ENCODE results near the gene MAP3K14. TPM values are rescaled to one million over a fixed set of nuclear protein-coding genes. Genes with fewer than 3 reads are reported as not detected.

The MAP3K14 gene
- total RNA-seq, 1 experiment from 2014 or later = 3.0 TPM

- POLR2A ChIA-PET (ENCODE audit: low non-redundant PET) = no interaction called here
- Histone ChIP-seq H3K4me1 (ENCODE audit: insufficient read depth, low read length, poor library complexity, severe bottlenecking) (peaks cover 5% of the 10 kb centered on the region), H3K9me3 (ENCODE audit: low read depth, low read length, poor library complexity, severe bottlenecking) (no peaks in the 10 kb centered on the region), H3K27me3 (replicated peaks; ENCODE audit: insufficient read depth, low read depth, low read length, poor library complexity) (no peaks in the 10 kb centered on the region), H3K36me3 (ENCODE audit: insufficient read depth, low read length, poor library complexity, severe bottlenecking) (no peaks in the 10 kb centered on the region), H3K27ac (ENCODE audit: low read depth, low read length, poor library complexity, severe bottlenecking) (no peak overlapping the region), H3K4me3 (ENCODE audit: low read depth, low read length, poor library complexity, severe bottlenecking) (no peak overlapping the region)
- CTCF ChIA-PET = no interaction called here
- TF ChIP-seq, protein P1, sequence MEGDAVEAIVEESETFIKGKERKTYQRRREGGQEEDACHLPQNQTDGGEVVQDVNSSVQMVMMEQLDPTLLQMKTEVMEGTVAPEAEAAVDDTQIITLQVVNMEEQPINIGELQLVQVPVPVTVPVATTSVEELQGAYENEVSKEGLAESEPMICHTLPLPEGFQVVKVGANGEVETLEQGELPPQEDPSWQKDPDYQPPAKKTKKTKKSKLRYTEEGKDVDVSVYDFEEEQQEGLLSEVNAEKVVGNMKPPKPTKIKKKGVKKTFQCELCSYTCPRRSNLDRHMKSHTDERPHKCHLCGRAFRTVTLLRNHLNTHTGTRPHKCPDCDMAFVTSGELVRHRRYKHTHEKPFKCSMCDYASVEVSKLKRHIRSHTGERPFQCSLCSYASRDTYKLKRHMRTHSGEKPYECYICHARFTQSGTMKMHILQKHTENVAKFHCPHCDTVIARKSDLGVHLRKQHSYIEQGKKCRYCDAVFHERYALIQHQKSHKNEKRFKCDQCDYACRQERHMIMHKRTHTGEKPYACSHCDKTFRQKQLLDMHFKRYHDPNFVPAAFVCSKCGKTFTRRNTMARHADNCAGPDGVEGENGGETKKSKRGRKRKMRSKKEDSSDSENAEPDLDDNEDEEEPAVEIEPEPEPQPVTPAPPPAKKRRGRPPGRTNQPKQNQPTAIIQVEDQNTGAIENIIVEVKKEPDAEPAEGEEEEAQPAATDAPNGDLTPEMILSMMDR (conservative IDR thresholded peaks at IDR 0.05; ENCODE audit: low read depth, low read length) = no peak
- TF ChIP-seq EZH2 (IDR thresholded peaks at IDR 0.05; ENCODE audit: borderline replicate concordance, low read depth, low read length, poor library complexity, severe bottlenecking) = no peak
- no TSS peak for BruUV-seq (replicated peaks)
- no peak for DNase-seq (ENCODE audit: low spot score)
- intact Hi-C loops (cut with micrococcal nuclease; ENCODE audit: unreplicated experiment) = no loop called here
Observed at GRCh38 chr17:45227926-45228762, 88.7 kb downstream of the MAP3K14 start.

DNA sequence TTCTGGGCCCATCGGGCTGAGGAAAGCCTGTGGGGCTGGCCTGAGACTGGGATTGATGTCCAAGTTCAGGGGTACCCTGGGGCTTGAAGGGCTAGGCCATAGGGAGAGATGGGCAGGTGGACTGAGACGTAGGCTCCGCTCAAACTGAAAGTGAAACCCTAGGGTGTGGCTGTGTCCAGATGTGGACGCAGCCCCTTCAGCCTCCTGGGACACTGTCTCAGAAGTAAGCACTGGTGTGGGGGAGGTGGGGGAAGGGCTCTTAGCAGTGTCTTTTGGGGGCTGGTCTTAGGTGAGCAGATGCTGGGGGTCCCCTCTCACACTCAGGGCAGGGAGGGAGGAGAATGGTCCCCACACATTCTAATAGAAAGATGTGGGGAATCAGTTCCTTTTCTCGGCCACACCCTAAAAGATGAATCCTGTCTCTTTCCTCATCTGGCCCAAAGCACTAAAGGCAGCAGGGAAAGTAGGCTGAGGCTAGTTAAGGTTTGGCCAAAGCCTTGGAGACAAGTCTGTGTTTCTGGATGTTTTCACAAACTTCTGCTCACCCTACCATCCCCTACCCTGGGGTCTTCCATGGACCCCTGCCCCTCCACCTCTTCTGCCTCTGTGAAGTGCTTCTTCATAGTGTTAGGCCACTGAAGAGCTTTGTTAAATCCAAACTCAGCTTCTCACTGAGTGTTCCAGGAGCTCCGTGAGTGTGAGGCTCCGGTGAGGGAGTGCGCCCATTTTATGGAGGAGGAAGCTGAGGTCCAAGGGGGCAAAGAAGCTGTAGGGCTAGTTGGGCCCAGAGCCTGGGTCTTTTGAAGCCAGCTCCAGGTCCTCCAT is 89.5 kb downstream of the MAP3K14 start:
- Histone ChIP-seq H3K27me3 (replicated peaks; ENCODE audit: insufficient read depth, low read depth, low read length, poor library complexity) (peaks cover 2% of the 10 kb centered on the region), H3K4me1 (ENCODE audit: insufficient read depth, low read length, poor library complexity, severe bottlenecking) (peaks cover 7% of the 10 kb centered on the region), H3K36me3 (ENCODE audit: insufficient read depth, low read length, poor library complexity, severe bottlenecking) (no peaks in the 10 kb centered on the region), H3K27ac (ENCODE audit: low read depth, low read length, poor library complexity, severe bottlenecking) (no peak overlapping the region), H3K9me3 (ENCODE audit: low read depth, low read length, poor library complexity, severe bottlenecking) (no peaks in the 10 kb centered on the region), H3K4me3 (ENCODE audit: low read depth, low read length, poor library complexity, severe bottlenecking) (no peak overlapping the region)
- DNase-seq (ENCODE audit: low spot score) = no peak
- intact Hi-C loops (cut with micrococcal nuclease; ENCODE audit: unreplicated experiment) = no loop called here
- BruUV-seq (replicated peaks) = no TSS peak
- TF ChIP-seq, protein P1 (conservative IDR thresholded peaks at IDR 0.05; ENCODE audit: low read depth, low read length) = no peak
- no peak for TF ChIP-seq EZH2 (IDR thresholded peaks at IDR 0.05; ENCODE audit: borderline replicate concordance, low read depth, low read length, poor library complexity, severe bottlenecking)
- POLR2A ChIA-PET (ENCODE audit: low non-redundant PET) = no interaction called here
- CTCF ChIA-PET = no interaction called here

DNA sequence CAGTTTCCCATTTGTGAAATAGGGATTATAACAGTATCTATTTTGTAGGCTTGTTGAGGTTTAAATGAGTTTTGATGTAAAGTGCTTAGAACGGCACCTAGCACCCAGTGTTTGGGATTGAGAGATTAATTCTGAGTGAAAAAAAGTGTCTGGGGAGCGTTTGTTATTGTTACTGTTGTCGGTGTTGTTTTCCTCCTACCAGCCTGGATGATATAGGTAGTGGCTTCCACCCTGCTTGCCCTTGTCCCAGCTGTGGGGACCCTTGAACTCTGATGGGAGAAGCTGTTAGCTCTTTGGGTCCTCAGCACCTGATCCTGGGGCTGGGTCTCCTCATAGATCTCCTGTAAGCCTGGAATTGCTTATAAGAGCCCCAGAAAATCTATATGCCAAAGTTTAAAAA is 90.2 kb downstream of the MAP3K14 start:
- POLR2A ChIA-PET (ENCODE audit: low non-redundant PET) = no interaction called here
- Histone ChIP-seq H3K9me3 (ENCODE audit: low read depth, low read length, poor library complexity, severe bottlenecking) (no peaks in the 10 kb centered on the region), H3K27ac (ENCODE audit: low read depth, low read length, poor library complexity, severe bottlenecking) (no peak overlapping the region), H3K4me1 (ENCODE audit: insufficient read depth, low read length, poor library complexity, severe bottlenecking) (peaks cover 8% of the 10 kb centered on the region), H3K27me3 (replicated peaks; ENCODE audit: insufficient read depth, low read depth, low read length, poor library complexity) (peaks cover 4% of the 10 kb centered on the region), H3K36me3 (ENCODE audit: insufficient read depth, low read length, poor library complexity, severe bottlenecking) (no peaks in the 10 kb centered on the region), H3K4me3 (ENCODE audit: low read depth, low read length, poor library complexity, severe bottlenecking) (no peak overlapping the region)
- DNase-seq (ENCODE audit: low spot score) = no peak
- intact Hi-C loops (cut with micrococcal nuclease; ENCODE audit: unreplicated experiment) = no loop called here
- TF ChIP-seq EZH2 (IDR thresholded peaks at IDR 0.05; ENCODE audit: borderline replicate concordance, low read depth, low read length, poor library complexity, severe bottlenecking) = no peak
- TF ChIP-seq, protein P1 (conservative IDR thresholded peaks at IDR 0.05; ENCODE audit: low read depth, low read length) = no peak
- no TSS peak for BruUV-seq (replicated peaks)
- CTCF ChIA-PET = interaction anchor here (1.1 kb wide), 1 partner anchor 9 kb away, joined by 3 read pairs; no protein-coding TSS in a partner anchor

Measured in A673 (cell line).